ENCODE results near the gene RMND5A. TPM values are rescaled to one million over a fixed set of nuclear protein-coding genes. Genes with fewer than 3 reads are reported as not detected.

Gene RMND5A
- total RNA-seq, 6 experiments from 2014 or later: 22.2 to 45.6 (median 33.8) TPM

DNA sequence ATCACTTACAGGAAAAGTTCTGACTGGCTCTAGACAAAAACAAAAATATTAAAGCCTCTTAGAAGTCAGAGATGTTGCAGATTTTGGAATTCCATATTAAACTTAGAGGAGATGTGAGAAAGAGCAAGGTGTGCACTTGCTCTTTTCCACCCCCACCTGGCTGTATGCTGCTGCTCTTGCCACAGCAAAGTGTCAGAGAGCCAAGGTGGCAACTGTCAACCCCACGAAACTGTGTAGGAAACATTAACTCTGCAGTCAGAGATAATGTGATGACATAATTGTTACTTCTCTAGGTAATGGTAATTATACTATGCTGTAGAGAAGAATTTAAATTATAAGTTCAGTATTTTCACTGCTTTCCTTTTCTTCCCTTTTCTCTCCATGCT, 45.2 kb downstream of the RMND5A start:
- Histone ChIP-seq H3K4me1 (no peaks in the 10 kb centered on the region), H3K9me3 (no peaks in the 10 kb centered on the region), H3K36me3 (peaks cover 0 to 40% (median 7%) of the 10 kb centered on the region in 4 donors), H3K27me3 (no peaks in the 10 kb centered on the region), H3K4me3 (no peak overlapping the region), H3K27ac (no peak overlapping the region)
- DNase-seq (no peak), ATAC-seq (peak in 3 of 4 donors; percentile 33 to 42 (median 34))
- TF ChIP-seq, protein P1, sequence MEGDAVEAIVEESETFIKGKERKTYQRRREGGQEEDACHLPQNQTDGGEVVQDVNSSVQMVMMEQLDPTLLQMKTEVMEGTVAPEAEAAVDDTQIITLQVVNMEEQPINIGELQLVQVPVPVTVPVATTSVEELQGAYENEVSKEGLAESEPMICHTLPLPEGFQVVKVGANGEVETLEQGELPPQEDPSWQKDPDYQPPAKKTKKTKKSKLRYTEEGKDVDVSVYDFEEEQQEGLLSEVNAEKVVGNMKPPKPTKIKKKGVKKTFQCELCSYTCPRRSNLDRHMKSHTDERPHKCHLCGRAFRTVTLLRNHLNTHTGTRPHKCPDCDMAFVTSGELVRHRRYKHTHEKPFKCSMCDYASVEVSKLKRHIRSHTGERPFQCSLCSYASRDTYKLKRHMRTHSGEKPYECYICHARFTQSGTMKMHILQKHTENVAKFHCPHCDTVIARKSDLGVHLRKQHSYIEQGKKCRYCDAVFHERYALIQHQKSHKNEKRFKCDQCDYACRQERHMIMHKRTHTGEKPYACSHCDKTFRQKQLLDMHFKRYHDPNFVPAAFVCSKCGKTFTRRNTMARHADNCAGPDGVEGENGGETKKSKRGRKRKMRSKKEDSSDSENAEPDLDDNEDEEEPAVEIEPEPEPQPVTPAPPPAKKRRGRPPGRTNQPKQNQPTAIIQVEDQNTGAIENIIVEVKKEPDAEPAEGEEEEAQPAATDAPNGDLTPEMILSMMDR (IDR thresholded peaks at IDR 0.05): no peak
- no peak for TF ChIP-seq POLR2A (IDR thresholded peaks at IDR 0.05)
- intact Hi-C loops (cut with DNase I): no loop called here
- 0% methylated on average over 1 of the region's 1 CpG for WGBS (ENCODE audit: insufficient coverage, low coverage, low lambda C conversion rate, missing lambda C conversion rate)

DNA sequence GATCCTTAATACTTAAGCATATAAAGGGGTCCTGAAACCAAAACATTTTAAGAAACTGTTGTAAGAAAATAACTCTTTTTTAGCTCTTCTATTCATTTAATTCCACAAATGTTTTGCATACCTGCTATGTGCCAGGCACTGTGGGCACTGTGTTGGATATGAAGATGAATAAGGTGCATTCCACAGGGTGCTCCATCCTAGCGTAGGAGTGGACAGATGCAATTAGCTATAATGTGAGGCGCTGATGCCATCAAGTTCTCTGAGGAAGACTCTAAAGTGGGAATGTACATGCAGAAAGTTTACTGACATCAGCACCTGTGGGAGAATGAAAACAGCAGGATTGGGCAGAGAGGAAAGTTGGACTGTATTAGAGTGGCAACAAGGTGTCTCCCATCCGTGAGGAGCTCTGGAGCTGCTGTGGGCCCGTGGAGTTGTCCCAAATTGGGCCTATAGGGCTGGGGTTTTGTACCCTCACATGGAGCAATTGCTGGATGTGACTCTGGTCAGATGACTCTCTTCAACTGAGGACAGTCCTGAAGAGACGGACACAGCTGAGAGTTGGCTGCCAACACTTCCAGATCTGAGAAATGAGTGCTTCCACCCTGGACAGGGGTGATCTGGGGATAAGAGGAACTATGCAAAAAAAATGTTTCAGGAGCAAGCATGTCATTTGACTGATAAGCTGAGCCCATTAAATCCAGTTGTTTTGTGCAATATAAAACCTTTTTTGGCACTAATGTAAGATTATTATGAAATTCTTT, 48.3 kb downstream of the RMND5A start:
- 87% methylated on average over 5 of the region's 5 CpGs for WGBS (ENCODE audit: insufficient coverage, low coverage, low lambda C conversion rate, missing lambda C conversion rate)
- Histone ChIP-seq H3K4me1 (no peaks in the 10 kb centered on the region), H3K4me3 (no peak overlapping the region), H3K27ac (no peak overlapping the region), H3K36me3 (peaks cover 0 to 70% (median 13%) of the 10 kb centered on the region in 4 donors), H3K9me3 (no peaks in the 10 kb centered on the region), H3K27me3 (no peaks in the 10 kb centered on the region)
- peak in 1 of 4 donors; percentile 42 for ATAC-seq
- TF ChIP-seq POLR2A (IDR thresholded peaks at IDR 0.05): no peak
- TF ChIP-seq, protein P1 (IDR thresholded peaks at IDR 0.05): no peak
- intact Hi-C loops (cut with DNase I): no loop called here
- no peak for DNase-seq

DNA sequence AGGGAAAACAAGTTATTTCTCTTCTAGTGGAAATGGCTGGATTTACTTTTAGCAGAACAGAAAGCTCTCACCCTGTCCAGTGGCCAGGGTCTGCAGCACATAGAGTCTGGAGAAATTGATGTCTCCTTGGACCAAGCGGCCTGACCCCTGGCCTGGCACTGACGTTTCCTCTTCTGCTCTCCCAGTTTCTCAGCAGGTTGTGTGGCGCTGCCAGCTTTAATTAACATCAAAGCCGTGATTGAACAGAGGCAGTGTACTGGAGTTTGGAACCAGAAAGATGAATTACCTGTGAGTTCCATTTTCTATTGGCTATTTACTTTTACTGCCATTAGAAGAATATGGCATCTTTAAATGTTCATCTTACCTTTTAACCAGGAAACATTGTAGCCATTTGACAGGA, 49.7 kb downstream of the RMND5A start:
- H3K27me3 ChIP-seq: no peaks in the 10 kb centered on the region
- DNase-seq (no peak), ATAC-seq (no peak)
- H3K4me3 ChIP-seq: no peak overlapping the region
- WGBS (ENCODE audit: insufficient coverage, low coverage, low lambda C conversion rate, missing lambda C conversion rate): 89% methylated on average over 4 of the region's 4 CpGs
- H3K9me3 ChIP-seq: no peaks in the 10 kb centered on the region
- no peak for TF ChIP-seq POLR2A (IDR thresholded peaks at IDR 0.05)
- TF ChIP-seq, protein P1 (IDR thresholded peaks at IDR 0.05): no peak
- no peak overlapping the region for H3K27ac ChIP-seq
- intact Hi-C loops (cut with DNase I): no loop called here
- H3K4me1 ChIP-seq: no peaks in the 10 kb centered on the region
- H3K36me3 ChIP-seq: peaks cover 0 to 84% (median 13%) of the 10 kb centered on the region in 4 donors

DNA sequence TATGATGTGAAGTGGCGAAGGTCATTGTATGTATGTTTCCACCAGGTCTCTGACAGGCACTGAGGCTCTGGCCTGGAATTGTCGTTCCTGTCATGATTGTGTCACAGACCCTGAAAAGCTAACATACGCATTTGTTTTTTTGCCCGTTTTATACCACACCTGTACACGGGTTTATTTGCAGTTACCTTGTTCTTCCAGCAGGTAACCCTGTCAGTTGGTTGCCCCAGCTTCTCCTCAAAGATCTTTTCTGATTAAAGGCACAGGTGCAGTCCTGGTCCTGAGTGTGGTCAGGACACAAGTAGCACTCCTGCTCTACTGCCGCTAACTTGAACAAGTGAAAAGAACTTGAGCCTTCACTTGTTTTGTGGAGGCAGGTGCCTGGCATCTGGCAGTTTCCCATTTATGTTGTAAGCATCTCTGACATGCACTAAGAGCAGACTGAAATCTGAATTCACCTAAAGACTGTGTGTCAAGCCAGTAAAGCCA, 50.8 kb downstream of the RMND5A start:
- H3K36me3 ChIP-seq: peaks cover 0 to 82% (median 11%) of the 10 kb centered on the region in 4 donors
- 92% methylated on average over 6 of the region's 6 CpGs for WGBS (ENCODE audit: insufficient coverage, low coverage, low lambda C conversion rate, missing lambda C conversion rate)

More for the DNA sequence above, 50.8 kb downstream of the RMND5A start:
- no peak for ATAC-seq
- H3K4me3 ChIP-seq: no peak overlapping the region
- no peaks in the 10 kb centered on the region for H3K27me3 ChIP-seq
- intact Hi-C loops (cut with DNase I): no loop called here
- no peak overlapping the region for H3K27ac ChIP-seq
- no peaks in the 10 kb centered on the region for H3K9me3 ChIP-seq
- H3K4me1 ChIP-seq: no peaks in the 10 kb centered on the region
- DNase-seq: no peak
- TF ChIP-seq, protein P1 (IDR thresholded peaks at IDR 0.05): no peak
- no peak for TF ChIP-seq POLR2A (IDR thresholded peaks at IDR 0.05)
